ENCODE measurements around the gene QRICH1. TPM values are rescaled to one million over a fixed set of nuclear protein-coding genes. Genes with fewer than 3 reads are reported as not detected.
A peak's percentile ranks its signal among the peaks of the same experiment; 100 is the strongest.

Gene QRICH1
- total RNA-seq, 1 experiment from 2014 or later, result 51.8 TPM

DNA sequence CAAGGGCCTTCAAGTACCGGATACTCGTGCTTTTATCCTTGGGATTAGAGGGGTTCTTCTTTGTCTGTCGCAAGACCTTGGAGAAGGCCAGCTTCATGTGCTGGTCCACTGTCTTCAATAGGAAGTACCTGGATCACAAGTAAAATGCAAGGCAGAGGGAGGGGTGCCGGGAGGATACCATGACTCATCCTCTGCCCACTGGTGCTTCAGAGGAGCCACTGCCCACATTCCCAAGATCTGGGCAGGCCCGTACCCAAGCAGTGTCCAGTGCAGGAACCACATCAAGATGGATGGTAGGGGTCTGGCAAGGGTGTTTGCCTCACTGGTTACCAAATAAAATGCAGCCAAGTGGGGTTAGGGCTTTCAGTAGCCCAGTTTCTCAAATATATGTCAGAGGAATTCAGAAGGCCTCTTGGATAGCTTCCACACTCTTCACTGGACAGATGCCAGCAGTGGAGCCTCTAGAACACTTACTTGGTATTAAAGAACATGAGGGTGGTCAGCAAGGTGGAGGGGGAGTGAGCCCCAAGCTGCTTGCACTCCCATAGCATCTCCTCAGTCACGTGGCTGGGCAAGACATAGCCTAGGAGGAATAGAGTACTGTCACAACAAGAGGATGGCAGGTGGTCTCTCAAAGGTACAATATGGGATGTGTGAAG, 61.1 kb downstream of the QRICH1 start:
- DNase-seq (ENCODE audit: low read depth), result no peak

DNA sequence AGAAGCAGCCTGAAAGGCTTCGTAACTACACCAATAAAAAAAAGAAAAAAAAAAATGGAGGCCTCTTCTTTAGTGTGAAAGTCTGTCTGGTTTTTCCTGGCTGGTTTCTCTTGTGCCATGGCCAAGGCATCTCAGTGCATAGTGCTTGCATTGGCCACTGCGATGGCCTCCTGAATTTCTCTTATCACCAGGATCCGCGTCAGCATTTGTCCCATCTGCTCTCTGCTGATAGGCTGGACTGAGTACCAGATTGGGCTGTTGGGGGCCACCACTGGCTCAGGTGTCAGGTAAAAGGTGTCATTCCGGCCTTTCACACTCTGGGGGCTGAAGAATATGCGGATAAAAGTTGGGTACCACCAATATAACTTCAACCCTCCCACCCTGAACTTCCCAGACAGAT, 63.5 kb downstream of the QRICH1 start:
- no peak for DNase-seq (ENCODE audit: low read depth)

DNA sequence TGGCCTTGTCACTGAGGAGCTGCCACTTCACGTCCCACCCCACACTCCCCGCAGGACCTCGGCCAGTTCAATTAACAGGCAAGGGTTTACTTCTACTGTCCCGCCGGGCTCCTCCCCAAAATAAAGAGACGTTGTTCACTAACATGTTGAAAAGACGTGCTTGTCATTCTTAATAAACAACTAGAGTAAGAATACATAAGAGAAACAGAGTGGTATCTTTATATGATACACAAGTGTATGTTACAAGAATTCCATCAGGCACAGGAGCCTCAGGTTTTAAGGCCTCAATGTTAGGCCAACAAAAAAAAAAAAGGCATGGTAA, 64.3 kb downstream of the QRICH1 start:
- DNase-seq (ENCODE audit: low read depth), result no peak

DNA sequence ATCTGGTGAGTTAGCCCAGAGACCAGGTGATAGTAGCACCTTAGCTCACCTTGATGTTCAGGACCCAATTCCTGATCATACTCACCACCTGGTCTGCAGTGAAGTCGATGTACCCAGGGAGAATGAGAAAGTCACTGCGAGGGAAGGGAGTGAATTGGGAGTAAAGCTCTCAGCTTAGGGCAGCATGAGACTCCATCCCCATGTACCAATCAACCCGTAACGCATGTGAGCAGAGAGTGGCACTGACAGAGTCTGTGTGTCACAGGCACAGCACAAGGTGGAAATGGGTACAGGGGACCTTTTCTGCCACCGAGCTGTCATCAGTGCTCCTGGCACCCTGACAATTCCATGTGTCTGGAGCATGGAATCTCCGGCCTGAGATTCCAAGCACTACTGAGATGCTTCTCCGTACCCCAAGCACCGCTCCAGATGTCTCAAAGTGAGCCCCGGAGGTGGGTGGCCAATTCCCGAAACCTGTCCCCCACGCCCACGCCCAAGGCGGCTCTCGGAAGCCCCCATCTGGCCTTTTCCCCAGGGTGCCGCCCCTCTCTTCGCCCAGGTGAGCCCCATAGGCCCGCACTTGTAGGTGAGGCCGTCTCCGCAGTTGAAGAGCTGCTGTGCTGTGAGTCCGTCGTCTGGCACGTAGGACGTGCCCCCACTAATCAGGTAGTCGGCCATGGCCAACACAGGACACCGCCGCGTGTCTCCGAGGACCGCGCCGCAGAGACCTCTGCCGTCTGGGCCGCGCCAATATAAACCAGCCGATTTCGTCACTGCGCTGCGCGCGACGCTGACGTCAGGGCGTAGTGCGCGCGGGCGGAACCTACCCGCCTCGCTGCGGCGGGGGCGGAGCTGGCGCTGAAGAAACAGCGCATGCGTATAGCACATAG, 65.0 kb downstream of the QRICH1 start, which contains the start of gene IMPDH2:
Gene IMPDH2 (minus strand): TSS at position 726 of the 890 bp plus-strand sequence. CDS start 48 bp downstream, at position 678.
- peak; percentile 92 for DNase-seq (ENCODE audit: low read depth)

DNA sequence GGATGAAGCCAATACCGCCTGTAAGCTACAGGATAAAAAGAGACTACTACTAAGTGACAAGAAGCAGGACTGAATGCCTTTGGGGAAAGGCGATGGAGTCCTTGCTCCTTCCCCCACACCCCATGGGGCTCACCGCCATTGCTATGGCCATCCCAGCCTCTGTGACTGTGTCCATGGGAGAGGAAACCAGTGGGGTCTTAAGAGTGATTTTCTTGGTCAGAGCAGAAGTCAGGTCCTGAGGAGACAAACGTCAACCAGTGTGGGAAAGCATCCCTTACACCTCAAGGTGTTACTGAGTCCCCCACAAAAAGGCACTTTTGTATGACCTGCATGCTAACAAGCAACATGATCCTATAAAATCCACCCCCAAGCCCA, 65.6 kb downstream of the QRICH1 start:
- DNase-seq (ENCODE audit: low read depth), result no peak

DNA sequence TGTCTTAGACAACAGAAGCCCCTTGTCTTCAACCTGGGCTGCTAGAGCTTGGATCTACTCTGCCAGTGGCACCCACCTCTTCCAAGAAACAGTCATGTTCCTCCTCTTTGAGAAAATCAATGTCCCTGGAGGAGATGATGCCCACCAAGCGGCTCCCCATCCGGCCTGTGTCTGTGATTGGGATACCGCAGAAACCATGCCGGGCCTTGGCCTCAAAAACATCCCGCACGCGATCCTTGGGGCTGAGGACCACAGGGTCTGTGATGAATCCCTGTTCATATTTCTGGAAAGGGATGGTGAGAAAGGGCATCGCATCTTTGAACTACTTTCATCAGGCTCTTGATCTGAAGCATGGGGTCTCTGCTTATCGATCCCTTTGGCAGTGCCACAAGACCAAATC, 66.2 kb downstream of the QRICH1 start:
- DNase-seq (ENCODE audit: low read depth), result no peak

DNA sequence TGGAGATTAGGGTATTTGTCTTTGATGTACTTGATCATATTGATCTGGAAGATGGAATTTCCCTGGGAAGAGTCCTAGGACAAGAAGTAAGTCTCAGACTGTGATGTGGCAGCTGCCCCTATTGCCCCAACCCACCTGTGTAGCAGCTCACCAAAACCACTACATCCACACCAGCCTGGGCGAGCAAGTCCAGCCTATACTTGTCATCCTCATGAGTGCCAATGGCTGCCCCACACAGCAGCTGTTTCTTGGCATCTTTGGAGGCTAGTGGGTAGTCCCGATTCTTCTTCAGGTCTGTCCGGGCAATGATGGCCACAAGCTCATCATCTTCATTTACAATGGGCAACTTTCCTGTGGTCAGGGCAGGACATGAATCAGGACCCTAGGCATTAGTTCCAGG, 67.3 kb downstream of the QRICH1 start:
- DNase-seq (ENCODE audit: low read depth), result no peak

DNA sequence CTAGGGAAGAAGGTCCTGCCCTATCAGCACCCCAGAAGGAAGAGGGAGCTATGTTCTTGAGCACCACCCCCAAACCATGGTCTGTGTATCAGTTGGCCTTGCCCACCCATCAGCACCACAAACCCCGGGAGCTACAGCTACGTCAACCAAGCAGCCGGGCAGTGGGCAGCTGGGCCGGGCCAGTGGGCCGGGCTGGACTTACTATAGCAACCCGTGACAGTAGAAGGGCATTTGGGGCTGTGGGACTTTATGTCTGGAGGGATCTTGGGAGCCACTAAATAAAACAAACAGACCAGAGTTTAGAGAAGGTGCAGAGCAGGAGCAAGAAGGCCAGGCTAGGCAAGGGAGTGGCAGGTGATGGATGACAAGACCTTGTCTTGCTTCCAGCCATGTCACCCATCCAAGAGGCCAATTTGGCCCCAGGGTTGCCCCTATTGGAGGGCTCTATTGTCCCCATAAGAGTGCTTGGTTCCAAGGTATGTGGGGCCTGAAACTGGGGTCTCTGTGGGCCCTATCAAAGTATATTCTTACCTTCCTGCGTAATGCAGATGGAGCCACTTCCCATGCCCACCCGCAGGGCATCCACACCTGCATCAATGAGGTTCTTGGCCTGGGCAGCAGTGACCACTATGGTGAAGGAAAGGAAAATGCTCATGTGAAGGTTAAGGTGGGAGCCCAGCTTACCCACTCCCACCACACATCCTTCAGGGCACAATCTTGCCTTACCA, 67.9 kb downstream of the QRICH1 start:
- DNase-seq (ENCODE audit: low read depth), result no peak

DNA sequence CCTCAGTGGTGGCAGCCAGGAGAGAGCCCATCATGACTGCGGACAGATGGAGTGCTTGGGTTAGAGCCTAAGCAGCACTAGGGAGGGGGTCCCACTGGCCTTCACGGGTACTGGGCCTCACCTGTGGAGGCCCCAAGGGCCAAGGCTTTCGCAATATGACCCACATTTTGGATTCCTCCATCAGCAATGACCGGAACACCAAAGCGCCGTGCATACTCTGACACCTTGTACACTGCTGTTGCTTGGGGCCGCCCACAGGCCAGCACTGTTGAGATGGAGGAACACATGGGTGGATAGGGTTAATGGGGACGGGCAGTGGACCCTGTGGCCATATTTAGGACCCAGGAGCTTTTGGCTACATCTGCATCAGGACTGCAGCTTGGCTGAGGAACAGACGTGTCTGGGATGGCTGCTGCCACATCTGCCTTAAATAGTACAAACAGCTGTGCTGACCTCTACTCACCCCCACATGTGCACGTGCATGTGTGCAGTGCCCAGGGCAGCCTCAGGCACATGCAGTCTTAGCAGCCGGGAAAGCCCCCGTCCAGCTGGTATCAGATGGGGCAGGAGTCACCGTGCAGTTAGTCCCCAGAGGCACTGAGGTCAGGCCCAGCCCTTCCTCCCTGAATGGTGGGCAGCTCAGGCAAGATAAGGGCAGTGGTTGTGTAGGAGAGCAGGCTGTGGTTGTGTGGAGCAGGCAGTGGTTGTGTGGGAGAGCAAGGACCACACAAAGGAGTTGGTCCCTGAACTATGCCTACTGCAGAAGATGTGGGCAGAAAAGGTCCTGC, 68.7 kb downstream of the QRICH1 start:
- no peak for DNase-seq (ENCODE audit: low read depth)

DNA sequence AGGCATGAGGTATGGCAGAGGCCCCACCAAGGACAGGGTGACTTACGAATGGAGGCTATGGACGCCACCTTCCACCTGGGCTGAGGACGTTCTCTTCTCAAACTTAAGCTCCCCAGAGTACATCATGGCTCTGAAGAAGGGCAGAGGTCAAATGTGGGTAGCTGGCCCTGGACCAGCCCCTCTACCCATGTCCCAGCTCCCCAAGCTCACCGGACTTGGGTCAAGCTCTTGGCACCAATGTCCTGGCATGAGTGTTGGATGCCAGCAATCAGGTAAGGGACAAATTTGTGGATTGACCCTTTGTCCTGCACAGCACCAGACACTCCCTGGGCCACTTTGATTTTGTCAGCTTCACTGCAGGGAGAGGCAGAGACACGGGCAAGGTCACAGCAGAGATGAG, 69.4 kb downstream of the QRICH1 start:
- no peak for DNase-seq (ENCODE audit: low read depth)

DNA sequence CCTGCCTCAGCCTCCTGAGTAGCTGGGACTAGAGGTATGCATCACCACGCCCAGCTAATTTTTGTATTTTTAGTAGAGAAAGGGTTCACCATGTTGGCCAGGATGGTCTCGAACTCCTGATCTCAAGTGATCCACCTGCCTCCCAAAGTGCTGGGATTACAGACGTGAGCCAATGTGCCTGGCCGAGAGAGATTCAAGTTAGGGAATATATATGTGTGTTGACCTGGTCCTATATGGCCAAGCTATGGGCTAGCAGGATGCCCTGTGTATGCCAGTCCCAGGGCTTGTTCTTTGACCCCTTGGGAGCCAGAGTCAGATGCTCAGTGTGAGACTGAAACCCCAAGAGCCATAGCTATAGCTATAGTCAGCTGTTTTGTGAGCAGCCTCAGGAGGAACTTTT, 70.1 kb downstream of the QRICH1 start:
- DNase-seq (ENCODE audit: low read depth), result no peak

DNA sequence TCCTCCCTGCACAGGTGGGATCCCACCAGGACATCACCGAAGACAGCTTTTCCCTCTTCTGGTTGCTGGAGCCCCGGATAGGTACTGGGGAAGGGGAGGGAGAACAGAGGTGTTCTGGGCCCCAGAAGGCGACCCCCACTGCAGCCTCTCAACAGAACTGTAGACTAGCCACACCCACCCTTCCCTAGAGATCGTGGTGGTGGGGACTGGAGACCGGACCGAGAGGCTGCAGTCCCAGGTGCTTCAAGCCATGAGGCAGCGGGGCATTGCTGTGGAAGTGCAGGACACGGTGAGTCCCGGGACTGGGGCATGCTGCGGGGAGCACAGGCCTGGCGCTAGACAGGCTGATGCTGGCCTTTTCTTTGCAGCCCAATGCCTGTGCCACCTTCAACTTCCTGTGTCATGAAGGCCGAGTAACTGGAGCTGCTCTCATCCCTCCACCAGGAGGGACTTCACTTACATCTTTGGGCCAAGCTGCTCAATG, 71.1 kb downstream of the QRICH1 start:
- DNase-seq (ENCODE audit: low read depth), result no peak

DNA sequence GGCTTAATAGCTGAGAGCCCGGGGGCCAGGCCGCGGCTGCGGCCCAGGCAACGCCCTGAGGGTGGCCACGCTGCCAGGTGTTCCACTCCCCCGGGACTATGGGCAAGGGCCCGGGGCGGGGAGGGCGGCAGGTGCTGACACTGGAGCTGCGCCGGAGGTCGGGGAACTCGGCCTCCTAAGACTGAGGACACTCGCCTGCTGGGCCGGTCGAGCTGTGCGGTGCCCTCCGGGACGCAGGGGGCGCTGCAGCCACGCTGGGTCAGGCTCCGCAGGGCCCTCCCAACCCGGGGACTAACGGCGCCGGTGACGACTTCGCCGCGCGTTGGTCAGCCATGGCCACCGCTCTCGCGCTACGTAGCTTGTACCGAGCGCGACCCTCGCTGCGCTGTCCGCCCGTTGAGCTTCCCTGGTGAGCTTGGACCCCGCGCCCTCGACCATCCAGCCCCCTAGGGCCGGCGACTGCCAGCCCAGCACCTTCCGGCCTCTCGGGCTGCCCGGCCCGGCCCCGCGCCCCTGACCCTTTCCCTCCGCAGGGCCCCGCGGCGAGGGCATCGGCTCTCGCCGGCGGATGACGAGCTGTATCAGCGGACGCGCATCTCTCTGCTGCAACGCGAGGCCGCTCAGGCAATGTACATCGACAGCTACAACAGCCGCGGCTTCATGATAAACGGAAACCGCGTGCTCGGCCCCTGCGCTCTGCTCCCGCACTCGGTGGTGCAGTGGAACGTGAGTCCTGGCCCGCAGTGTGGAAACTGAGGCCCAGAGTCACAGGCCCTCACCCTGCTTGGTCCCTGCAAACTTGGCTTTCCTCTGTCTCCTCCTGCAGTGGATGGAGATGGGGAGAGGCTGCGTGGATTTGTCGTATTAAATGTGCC, 71.8 kb downstream of the QRICH1 start, which contains the start of gene NDUFAF3:
Gene NDUFAF3 (plus strand): TSS at position 309 of the 875 bp plus-strand sequence. CDS start 24 bp downstream, at position 333.
- DNase-seq (ENCODE audit: low read depth), result peak; percentile 94

DNA sequence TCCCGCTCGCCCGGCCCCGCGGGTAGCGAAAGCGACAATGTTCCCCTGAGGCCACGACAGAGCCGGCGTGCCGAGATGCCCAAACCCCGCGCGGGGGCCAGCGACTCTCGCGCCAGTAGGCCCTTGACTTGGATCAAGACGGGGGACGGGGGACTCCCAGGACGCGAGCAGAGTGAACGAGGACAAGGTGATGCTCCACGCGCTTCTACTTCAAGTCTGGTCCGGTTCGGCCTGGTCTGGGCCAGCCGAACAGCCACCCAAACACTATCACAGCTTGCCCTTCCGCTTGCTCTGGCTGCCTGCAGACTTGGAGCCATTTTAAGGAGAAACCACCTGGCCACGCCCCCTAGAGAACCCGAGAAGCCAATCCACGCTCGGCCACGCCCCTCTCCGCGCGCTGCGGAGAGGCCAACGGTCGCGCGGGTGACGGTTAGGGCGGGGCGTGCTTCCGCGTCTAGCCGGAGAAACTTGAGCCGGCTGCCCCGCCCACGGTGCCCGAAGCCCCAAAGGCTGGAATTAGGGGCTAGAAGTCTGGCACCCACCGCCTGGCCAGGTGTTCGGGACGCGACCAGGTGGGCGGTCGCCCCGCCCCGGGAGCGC, 72.6 kb downstream of the QRICH1 start:
- peak; percentile 98 for DNase-seq (ENCODE audit: low read depth)

DNA sequence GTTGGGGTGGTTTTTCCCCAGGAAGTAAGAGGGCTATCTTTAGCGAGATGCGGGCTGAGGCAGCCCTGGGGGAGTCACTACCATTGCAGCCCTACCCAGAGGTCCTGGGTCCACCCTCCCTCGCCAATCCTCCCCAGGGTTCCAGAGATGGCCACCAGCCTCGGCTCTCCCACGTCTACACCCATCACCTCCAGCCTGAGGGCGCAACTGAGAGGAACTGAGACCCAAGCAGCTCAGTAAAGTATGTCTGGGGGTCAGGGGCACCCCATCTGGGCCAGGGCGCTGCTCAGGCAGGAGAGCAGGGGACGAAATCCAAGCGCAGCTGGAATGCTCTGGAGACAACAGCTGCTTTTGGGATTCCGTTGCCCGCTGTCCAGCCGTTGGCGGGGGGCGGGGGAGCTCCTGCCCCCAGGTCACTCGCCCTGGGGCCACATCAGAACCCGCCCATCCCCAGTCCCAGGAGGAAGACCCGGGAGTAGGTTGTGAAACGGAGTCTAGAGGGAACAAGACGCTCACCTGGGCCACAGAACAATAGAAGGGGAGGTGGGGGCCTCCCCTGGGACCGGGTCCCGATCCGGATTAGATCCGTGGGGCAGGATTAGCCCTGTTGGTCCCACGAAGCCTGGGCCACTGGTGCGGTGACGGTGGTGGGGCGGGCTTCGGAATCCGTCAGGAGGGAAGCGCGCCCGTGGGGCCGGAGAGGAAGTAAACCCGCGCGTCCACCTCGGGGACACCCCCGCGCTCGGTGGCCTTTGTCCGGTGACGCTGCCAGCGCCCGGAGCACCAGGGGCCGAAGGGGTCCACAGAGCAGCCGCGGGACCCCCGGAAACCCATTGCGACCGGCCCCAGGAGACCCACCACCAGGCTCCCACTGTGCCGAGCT, 73.3 kb downstream of the QRICH1 start:
- DNase-seq (ENCODE audit: low read depth), result no peak

DNA sequence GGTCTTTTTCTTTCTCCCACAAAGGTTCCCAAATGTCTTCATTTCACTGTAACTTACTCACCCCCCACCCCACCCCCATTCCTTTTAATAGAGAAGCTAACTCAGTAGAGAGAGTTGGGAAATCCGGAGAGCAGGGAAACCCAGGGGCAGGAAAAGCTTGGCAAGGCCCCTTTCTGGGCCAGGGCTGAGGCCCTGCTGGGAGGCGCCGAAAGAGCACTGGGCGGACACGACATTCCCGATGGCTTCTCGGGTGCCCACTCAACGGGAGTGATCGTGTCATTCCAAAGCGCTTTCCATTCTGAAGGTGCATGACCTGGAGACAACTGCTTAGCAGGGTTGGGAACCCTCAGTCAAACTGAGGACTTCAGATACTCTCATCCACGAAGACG, 73.9 kb downstream of the QRICH1 start:
- no peak for DNase-seq (ENCODE audit: low read depth)

DNA sequence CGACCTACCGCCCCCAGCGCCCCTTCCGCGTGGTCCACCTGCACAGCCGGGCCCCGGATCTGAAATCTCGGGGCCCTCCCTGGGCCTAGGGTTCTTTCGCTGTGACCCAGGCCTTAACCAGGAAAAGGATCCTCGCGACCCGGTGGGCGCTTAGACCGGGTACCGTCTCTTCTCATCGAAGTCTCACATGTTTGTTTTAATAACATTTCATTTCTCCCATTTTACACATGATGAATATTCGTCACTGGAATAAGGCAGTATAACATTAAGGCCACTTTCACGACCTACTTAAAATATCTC, 75.2 kb downstream of the QRICH1 start:
- DNase-seq (ENCODE audit: low read depth), result no peak

DNA sequence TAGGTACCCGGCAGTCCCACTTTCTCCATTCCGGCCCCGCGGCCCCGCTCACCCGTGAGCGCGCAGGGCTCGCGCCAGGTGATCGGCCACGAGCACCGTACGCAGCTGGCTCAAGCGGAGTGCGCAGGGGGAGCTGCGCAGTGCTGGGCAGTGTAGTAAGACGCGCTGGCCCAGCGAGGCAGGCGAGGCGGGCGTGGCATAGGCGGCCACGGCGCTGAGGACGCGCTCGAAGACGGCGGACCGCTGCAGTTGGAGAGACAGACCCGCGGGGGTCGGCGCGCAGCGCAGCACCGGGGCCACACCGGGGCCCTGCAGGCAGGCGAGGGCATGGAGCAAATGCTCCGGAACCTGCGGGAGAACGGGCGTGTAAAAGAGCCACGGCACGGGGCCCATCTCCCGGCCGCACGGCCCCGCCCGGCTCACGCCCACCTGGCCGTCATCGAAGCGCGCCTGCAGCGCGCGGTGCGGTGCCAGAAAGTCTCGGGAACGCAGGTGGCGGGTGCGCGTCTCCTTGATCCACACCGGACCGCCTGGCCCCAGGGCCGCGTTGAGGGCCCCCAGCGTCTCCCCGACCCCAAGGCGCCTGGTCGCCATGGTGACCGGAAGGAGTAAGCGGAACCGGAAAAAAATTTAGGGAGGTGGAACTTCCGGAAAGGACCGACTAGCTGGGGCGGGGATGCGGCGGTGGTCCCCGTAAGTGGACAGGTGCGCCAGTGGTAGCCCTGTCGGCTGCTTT, 75.7 kb downstream of the QRICH1 start, which contains the start of gene DALRD3:
Gene DALRD3 (minus strand): TSS at position 610 of the 736 bp plus-strand sequence. CDS start 16 bp downstream, at position 594.
- DNase-seq (ENCODE audit: low read depth), result peak; percentile 63

All from Daoy (cell line).